ENCODE measurements around the gene ZNF423.

ZNF423 gene

DNA sequence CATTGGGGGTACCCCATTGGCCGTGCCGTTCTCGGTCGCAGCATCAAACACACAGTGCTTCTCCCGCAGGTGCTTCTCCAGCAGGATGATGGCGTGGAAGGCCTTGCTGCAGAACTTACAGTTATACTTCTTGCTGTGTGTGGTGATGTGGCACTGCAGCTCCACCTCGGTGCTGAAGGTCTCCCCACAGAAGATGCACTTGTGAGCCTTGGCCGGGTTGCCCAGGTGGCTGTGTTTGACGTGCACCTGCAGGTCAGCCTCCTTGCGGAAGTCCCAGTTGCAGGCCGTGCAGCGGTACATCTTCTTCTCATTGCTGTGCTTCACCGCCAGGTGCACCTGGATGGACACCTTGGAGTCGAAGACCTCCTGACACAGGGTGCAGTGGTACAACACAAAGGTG lies 219.3 kb downstream of the ZNF423 start:
- DNase-seq = no peak

DNA sequence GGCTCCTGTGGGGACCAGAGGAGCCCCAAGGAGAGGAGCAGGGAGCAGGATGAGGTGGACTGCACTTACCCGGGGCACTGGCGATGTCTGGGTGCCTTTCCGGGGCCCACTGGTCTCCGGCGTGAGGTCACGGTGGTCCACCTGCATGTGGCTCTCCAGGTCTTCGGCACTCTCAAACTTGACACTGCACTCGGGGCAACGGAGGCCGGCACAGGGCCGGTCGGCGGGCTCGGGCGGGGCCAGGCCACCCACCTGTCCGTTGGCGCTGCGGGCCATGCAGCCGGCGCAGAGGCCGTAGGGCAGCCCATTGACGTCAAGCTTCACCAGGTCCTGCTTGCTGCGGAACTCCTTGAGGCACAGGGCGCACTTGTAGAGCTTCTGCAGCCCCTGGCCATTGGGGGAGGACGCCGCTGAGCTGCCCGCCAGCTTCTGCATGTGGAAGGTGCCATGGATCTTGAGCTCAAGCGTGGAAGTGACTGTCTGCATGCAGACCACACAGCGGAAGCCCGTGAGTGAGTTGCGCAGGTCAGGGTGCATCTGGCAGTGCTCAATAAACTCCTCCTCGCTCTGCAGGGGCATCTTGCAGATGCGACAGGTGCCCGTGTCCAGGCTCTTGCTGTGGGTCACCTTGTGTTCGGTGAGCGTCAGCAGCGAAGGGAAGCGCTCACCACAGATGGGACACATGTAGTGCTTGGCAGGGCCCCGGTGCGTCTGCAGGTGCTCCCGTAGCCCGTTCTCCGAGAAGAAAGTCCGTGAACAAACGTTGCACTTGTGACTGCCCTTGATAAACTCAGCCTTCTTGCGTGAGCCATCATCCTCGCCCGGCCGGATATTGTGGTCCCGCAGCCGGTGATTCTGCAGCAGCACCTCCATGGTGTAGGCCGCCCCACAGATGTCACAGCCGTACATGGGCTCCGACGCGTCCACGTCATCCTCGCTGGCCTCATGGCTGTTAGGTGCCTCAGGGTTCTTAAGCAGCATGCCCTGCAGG lies 220.0 kb downstream of the ZNF423 start:
- no peak for DNase-seq

DNA sequence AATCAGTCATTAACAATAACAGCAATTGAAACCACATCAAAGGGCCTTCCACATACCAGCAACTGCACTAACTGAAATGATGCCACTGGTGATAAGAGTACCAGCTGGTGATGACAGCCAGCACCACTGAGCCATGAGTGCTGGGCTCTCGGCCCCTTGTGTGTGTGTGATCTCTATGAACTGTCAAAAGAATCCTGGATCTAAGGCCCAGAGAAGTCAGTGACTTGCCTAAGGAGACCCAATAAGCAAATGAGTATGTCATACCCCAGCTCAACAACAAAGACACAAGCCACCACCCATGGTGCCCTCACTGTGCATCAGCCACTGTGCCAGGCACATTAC lies 220.9 kb downstream of the ZNF423 start:
- no peak for DNase-seq

DNA sequence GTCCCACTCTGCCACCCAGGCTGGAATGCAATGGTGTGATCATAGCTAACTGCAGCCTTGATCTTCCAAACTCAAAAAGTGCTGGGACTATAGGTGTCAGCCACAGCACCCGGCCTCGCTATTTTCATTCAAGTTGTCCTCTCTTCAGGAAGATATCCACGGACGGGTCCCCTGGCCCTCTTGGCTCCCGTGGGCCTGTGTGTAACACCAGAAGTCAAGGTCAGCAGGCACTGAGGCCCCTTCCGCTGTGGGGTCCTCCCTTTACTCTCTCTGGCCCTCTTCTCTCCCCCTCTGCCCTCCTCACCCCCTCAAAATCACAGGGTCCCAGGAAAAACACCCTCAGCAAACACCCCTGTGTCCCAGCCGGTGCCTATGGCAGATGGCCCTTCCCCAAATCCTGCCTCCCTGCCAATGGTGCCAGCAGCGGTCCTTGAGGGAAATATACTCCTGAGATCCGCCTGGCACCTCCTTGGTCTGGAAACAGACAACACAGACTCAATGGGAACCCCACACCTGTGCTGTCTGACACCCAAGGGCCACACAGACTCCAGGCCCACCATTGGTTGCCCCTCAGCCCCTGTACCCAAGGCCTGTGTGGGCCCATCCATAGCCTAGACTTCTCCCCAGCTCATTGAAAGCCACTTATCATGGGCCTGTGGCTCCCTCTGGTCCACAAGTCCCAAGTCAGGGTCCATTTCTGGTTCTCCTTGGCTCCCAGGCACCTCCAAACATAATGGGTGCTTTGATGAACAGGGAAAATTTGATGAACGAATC lies 221.5 kb downstream of the ZNF423 start:
- DNase-seq = no peak

GRCh38 chr16:49632795-49633184 lies 223.1 kb downstream of the ZNF423 start:
- DNase-seq = no peak

DNA sequence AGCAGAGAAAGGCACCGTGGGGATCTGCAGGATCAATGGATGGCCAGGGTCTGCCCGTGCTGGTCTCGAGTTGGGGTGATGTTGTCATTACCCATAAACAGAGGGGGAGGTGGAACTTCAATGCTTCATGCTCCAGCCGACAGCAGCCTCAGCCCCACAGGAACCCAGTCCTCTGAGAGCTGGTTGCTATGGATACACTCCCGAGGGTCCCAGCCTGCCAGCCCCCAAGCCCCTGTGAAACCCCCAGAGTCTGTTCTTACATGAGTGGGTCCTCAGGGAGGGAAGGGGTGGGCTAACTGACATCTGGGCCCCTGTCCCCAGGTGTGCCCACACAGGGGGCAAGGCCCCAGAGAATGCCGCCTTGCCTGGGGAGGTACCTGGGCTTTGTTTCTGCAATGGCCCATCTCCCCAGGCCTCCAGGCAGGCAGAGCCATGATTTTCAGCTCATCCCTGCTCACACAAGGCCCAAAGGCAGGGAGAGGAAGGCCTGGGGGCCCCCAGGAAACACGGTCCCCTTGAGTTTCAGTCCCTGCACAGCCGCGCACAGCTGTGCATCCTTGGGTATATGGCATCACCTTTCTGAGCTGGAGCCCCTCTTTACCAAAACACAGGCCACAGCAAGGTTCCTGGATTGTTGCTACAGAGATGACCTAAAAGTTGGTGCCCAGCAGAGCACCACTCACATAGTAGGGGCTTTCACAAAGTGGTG lies 223.7 kb downstream of the ZNF423 start:
- no peak for DNase-seq

GRCh38 chr16:49631187-49632041 lies 224.5 kb downstream of the ZNF423 start:
- DNase-seq = no peak

DNA sequence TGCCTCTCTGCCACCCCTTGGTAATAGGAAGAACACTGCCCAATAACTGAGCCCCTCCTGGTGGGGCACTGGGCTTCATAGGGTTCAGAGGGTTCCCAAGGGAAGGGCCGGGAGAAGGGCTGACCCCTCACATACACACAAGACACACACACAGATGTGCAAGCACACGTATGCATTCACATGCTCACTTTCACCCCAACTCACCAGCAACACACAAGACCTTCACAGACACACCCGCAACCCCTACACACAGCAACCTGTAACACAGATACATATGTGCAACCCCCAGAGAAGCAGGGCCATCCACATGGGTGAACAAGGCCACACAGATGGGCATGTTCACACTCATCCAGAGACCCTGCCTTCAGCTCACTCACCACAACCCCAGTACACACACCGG lies 225.1 kb downstream of the ZNF423 start:
- no peak for DNase-seq

GRCh38 chr16:49629851-49630250 lies 226.1 kb downstream of the ZNF423 start:
- DNase-seq = no peak

- no peak for DNase-seq
Observed at GRCh38 chr16:49628148-49628547, 227.8 kb downstream of the ZNF423 start.

GRCh38 chr16:49625311-49626065 lies 230.4 kb downstream of the ZNF423 start:
- DNase-seq = no peak

DNA sequence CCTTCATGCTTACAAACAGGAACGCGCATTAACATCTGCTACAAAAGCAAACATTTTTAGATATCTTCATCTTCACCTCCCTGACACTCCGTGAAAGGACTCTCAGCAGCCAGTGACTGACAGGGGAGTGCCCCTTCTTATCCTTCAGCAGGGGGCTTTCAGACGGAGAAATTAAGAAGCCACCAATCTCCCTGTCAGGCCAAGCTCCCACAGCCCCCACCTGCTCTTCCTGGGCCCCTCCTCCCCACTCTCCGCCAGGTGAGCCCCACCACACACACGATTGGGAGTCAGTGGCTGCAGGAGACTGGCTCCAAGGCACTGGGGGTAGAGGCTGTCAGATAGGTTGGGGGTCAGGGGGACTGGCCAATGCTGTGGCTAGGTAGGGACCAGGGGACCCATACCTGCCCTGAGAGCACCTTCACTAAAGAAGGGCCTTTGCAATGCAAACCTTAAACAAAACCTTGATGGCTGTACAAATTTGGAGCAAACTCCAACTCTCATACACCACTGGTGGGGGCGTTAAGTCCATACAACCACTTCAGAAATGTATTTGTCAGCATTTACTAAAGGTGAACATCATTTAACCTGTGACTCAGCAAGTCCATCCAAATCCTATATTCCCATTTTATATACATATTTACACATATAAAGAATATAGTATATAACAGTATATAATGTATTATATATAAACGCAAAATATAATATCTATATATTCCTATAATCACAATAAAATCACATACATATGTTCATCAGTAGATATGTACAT lies 232.2 kb downstream of the ZNF423 start:
- DNase-seq = no peak

GRCh38 chr16:49622421-49623402 lies 233.2 kb downstream of the ZNF423 start:
- DNase-seq = no peak

- no peak for DNase-seq
Observed at GRCh38 chr16:49622084-49622390, 233.9 kb downstream of the ZNF423 start.

- no peak for DNase-seq
Observed at GRCh38 chr16:49621241-49622083, 234.4 kb downstream of the ZNF423 start.

DNA sequence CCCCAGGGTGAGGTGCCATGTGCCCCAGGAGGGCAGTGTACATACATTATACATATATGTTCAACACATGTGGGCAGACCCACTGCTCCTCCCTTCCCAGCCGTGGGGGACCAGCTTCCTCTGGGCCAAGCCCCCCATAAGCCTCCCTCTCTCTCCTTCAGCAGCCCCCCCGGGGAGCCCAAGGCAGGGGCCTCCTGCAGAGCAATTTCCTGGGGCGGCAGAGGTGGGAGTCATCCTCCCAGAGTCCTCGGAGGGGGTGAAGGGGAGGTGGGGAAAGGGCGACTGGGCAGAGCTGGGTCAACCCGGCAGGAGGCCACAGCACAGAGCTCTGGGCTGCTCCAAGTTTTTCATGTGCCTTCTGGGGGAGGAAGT lies 235.1 kb downstream of the ZNF423 start:
- no peak for DNase-seq

DNA sequence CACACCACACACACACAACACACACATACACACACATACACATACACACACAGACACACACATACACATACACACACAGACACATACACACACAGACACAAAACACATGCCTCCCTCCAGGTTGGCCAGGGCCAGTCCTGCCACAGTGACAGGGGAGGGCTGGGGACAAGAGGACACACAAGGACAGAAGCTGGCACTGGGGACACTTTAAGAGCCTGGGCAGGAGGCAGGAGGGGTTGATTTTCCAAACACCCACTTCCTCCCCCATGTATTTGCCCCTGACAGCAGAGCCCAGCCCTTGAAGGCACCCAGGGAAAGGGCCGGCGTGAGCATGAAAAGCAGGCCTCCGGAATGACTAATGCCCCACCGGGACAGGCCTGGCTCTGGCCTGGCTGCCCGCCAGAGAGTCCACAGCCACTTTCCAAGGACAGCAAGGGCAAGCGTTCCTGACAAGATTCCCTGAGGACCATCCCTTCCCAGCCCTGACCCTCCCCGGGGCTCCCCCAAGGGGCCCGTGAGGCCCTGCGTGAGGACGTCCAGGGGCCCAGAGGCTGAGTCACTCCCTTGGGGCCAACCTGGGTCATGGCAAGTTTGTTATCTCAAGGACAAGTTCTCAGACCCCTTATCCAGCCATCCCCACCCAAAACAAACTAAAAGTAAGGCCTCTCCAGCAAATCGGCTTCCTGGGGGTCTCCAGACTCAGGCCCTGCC lies 235.6 kb downstream of the ZNF423 start:
- DNase-seq = no peak

DNA sequence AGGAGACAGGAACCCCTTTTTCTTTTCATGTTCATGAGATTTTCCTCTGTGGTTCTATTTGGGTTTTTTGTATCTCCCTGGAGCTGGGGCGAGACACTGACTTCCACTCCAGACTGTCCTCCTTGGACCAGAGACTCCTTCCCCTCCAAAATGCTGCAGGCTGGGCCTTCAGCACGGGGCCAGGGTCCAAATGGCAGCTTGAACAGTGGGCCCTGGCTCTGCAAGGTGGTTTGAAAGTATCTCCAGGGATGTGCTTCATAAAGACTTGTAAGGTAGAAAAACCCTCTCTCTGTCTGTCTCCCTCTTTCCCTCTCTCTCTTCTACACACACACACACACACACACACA lies 236.1 kb downstream of the ZNF423 start:
- no peak for DNase-seq

Measured in NCI-H187 treated with DMSO at 0.1 percent for 48 hours (cell line).